ENCODE measurements around the gene MMP21.

Gene MMP21

GRCh38 chr10:125782054-125782453 lies 6.4 kb upstream of the MMP21 start:
- DNase-seq (ENCODE audit: low read depth): no peak
- TF ChIP-seq CTCF (conservative IDR thresholded peaks at IDR 0.05; ENCODE audit: low read length): no peak

GRCh38 chr10:125781374-125781773 lies 5.8 kb upstream of the MMP21 start:
- no peak for TF ChIP-seq CTCF (conservative IDR thresholded peaks at IDR 0.05; ENCODE audit: low read length)
- no peak for DNase-seq (ENCODE audit: low read depth)
- no peak overlapping the region for H3K4me3 ChIP-seq (ENCODE audit: low read length)

More at GRCh38 chr10:125782054-125782453, 6.4 kb upstream of the MMP21 start:
- H3K4me3 ChIP-seq (ENCODE audit: low read length): no peak overlapping the region

- no peak for DNase-seq (ENCODE audit: low read depth)
- no peak overlapping the region for H3K4me3 ChIP-seq (ENCODE audit: low read length)
- no peak for TF ChIP-seq CTCF (conservative IDR thresholded peaks at IDR 0.05; ENCODE audit: low read length)
Observed at GRCh38 chr10:125779403-125780327, 4.0 kb upstream of the MMP21 start.

- no peak overlapping the region for H3K4me3 ChIP-seq (ENCODE audit: low read length)
- TF ChIP-seq CTCF (conservative IDR thresholded peaks at IDR 0.05; ENCODE audit: low read length): no peak
- DNase-seq (ENCODE audit: low read depth): no peak
Observed at GRCh38 chr10:125778556-125778955, 2.9 kb upstream of the MMP21 start.

- no peak for DNase-seq (ENCODE audit: low read depth)
- H3K4me3 ChIP-seq (ENCODE audit: low read length): no peak overlapping the region
- TF ChIP-seq CTCF (conservative IDR thresholded peaks at IDR 0.05; ENCODE audit: low read length): no peak
Observed at GRCh38 chr10:125777806-125778205, 2.2 kb upstream of the MMP21 start.

GRCh38 chr10:125774581-125775191 lies 935 bp downstream of the MMP21 start:
- no peak for TF ChIP-seq CTCF (conservative IDR thresholded peaks at IDR 0.05; ENCODE audit: low read length)
- DNase-seq (ENCODE audit: low read depth): no peak
- H3K4me3 ChIP-seq (ENCODE audit: low read length): no peak overlapping the region
